DND-41 (cell line): ENCODE results near the gene TRIM7.

ENCODE experiments used
- EZH2 ChIP-seq: IDR thresholded peaks from 3 replicates; pipeline ENCODE4 v1.6.1; 2012; ENCODE audit warnings: borderline replicate concordance, low read depth, mild to moderate bottlenecking, moderate library complexity, low read length, inconsistent platforms; ENCODE audit not compliant: severe bottlenecking
- TF ChIP-seq, protein P1 (sequence below): IDR thresholded peaks from 2 replicates; pipeline ENCODE4 v1.5.1; 2012; ENCODE audit warnings: borderline replicate concordance, low read length, moderate library complexity, mild to moderate bottlenecking; ENCODE audit not compliant: poor library complexity, severe bottlenecking; ENCODE audit errors: extremely low read depth

DNA sequence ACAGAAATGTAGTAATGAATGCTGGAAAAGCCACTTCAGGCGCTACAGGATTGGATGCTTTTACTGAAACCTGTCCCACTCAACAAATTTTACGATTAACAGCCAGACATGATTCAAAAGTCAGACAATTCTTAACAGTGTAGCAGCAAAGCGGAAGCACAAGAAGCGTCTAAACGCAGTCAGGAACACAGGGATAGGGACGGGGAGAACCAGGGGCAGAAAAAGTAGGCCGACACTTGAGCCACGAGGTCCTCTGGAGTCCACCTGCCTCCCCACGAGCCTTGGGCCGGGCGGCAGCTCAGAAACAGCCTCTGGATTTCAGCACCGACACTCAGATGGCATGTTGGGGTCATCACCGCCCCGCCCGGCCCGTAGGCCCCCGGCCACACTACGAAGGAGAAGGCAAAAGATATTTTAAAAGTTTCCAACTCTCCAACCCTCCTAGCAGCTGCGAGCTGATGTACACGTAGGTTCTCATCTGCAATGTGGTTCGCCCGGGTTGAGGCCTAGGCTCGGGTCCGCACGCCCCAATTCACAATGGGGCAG lies 38.1 kb upstream of the TRIM7 start:
- TF ChIP-seq EZH2: no peak
- TF ChIP-seq, protein P1, sequence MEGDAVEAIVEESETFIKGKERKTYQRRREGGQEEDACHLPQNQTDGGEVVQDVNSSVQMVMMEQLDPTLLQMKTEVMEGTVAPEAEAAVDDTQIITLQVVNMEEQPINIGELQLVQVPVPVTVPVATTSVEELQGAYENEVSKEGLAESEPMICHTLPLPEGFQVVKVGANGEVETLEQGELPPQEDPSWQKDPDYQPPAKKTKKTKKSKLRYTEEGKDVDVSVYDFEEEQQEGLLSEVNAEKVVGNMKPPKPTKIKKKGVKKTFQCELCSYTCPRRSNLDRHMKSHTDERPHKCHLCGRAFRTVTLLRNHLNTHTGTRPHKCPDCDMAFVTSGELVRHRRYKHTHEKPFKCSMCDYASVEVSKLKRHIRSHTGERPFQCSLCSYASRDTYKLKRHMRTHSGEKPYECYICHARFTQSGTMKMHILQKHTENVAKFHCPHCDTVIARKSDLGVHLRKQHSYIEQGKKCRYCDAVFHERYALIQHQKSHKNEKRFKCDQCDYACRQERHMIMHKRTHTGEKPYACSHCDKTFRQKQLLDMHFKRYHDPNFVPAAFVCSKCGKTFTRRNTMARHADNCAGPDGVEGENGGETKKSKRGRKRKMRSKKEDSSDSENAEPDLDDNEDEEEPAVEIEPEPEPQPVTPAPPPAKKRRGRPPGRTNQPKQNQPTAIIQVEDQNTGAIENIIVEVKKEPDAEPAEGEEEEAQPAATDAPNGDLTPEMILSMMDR: no peak
